ENCODE results near the gene ZNF436. TPM values are rescaled to one million over a fixed set of nuclear protein-coding genes. Genes with fewer than 3 reads are reported as not detected.

The ZNF436 gene
- total and polyA plus RNA-seq, 9 of the 15 experiments (the other 6 are each of a cell fraction or from before 2014, with no cell fraction given), result 2.1 to 11.3 (median 6.8) TPM

DNA sequence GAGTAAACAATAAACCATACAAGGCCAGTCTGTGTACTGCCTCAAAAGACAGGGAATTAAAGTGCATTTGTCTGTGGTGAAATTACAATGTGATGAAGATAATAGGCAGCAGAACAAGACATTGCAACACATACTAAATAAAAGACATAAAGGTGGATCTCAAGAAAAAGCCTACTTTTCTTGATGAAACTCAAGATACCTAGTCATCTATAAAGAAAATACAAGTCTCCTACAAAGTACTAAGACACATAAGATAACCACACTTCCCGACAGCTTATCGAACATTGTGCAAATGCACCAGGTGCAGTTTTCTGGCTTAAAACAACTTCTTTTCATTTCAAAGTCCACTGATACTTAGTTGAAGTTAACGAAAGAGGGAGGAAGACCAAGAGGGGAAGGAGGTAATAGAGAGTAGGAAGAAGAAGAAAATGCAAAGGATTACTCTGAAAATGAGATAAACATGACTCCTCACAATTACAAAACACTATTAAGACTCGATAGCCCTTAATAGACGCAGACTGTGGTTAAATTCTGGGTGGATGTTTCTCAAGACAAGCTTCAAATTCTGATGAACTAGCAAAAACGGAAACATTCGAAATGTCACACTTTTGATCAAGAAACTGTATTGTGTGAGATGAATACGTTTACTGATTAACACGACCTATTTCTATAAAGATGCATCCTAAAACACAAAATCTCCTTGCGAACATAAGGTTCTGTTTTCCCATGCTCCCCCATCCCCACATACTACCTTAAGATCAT, 27.5 kb downstream of the ZNF436 start (continued):
- TF ChIP-seq, protein P1, sequence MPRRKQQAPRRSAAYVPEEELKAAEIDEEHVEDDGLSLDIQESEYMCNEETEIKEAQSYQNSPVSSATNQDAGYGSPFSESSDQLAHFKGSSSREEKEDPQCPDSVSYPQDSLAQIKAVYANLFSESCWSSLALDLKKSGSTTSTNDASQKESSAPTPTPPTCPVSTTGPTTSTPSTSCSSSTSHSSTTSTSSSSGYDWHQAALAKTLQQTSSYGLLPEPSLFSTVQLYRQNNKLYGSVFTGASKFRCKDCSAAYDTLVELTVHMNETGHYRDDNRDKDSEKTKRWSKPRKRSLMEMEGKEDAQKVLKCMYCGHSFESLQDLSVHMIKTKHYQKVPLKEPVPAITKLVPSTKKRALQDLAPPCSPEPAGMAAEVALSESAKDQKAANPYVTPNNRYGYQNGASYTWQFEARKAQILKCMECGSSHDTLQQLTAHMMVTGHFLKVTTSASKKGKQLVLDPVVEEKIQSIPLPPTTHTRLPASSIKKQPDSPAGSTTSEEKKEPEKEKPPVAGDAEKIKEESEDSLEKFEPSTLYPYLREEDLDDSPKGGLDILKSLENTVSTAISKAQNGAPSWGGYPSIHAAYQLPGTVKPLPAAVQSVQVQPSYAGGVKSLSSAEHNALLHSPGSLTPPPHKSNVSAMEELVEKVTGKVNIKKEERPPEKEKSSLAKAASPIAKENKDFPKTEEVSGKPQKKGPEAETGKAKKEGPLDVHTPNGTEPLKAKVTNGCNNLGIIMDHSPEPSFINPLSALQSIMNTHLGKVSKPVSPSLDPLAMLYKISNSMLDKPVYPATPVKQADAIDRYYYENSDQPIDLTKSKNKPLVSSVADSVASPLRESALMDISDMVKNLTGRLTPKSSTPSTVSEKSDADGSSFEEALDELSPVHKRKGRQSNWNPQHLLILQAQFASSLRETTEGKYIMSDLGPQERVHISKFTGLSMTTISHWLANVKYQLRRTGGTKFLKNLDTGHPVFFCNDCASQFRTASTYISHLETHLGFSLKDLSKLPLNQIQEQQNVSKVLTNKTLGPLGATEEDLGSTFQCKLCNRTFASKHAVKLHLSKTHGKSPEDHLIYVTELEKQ (CRISPR knock-in tag; IDR thresholded peaks at IDR 0.05), result no peak
- TF ChIP-seq, protein P2, sequence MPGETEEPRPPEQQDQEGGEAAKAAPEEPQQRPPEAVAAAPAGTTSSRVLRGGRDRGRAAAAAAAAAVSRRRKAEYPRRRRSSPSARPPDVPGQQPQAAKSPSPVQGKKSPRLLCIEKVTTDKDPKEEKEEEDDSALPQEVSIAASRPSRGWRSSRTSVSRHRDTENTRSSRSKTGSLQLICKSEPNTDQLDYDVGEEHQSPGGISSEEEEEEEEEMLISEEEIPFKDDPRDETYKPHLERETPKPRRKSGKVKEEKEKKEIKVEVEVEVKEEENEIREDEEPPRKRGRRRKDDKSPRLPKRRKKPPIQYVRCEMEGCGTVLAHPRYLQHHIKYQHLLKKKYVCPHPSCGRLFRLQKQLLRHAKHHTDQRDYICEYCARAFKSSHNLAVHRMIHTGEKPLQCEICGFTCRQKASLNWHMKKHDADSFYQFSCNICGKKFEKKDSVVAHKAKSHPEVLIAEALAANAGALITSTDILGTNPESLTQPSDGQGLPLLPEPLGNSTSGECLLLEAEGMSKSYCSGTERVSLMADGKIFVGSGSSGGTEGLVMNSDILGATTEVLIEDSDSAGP (CRISPR knock-in tag; IDR thresholded peaks at IDR 0.05), result no peak
- TF ChIP-seq, protein P3, sequence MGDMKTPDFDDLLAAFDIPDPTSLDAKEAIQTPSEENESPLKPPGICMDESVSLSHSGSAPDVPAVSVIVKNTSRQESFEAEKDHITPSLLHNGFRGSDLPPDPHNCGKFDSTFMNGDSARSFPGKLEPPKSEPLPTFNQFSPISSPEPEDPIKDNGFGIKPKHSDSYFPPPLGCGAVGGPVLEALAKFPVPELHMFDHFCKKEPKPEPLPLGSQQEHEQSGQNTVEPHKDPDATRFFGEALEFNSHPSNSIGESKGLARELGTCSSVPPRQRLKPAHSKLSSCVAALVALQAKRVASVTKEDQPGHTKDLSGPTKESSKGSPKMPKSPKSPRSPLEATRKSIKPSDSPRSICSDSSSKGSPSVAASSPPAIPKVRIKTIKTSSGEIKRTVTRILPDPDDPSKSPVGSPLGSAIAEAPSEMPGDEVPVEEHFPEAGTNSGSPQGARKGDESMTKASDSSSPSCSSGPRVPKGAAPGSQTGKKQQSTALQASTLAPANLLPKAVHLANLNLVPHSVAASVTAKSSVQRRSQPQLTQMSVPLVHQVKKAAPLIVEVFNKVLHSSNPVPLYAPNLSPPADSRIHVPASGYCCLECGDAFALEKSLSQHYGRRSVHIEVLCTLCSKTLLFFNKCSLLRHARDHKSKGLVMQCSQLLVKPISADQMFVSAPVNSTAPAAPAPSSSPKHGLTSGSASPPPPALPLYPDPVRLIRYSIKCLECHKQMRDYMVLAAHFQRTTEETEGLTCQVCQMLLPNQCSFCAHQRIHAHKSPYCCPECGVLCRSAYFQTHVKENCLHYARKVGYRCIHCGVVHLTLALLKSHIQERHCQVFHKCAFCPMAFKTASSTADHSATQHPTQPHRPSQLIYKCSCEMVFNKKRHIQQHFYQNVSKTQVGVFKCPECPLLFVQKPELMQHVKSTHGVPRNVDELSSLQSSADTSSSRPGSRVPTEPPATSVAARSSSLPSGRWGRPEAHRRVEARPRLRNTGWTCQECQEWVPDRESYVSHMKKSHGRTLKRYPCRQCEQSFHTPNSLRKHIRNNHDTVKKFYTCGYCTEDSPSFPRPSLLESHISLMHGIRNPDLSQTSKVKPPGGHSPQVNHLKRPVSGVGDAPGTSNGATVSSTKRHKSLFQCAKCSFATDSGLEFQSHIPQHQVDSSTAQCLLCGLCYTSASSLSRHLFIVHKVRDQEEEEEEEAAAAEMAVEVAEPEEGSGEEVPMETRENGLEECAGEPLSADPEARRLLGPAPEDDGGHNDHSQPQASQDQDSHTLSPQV (IDR thresholded peaks at IDR 0.05), result no peak
- TF ChIP-seq MTF1 (CRISPR knock-in tag; IDR thresholded peaks at IDR 0.05; ENCODE audit: borderline replicate concordance) (no peak), ZC3H11A (IDR thresholded peaks at IDR 0.05; ENCODE audit: low read depth, low read length) (no peak), ZEB2 (IDR thresholded peaks at IDR 0.05) (peak; percentile 20; the same call in 1 of the 2 replicates), SMAD3 (CRISPR knock-in tag; conservative IDR thresholded peaks at IDR 0.05) (no peak), PYGO2 (tag; IDR thresholded peaks at IDR 0.05) (no peak), E2F3 (CRISPR knock-in tag; IDR thresholded peaks at IDR 0.05) (no peak), TRIM24 (IDR thresholded peaks at IDR 0.05) (peak in 1 of 2 experiments; percentile 53; a peak in 2 of 4 replicates), GATAD2A (IDR thresholded peaks at IDR 0.05) (no peak), NFE2 (IDR thresholded peaks at IDR 0.05; ENCODE audit: low read depth) (no peak)
- TF ChIP-seq, protein P4, sequence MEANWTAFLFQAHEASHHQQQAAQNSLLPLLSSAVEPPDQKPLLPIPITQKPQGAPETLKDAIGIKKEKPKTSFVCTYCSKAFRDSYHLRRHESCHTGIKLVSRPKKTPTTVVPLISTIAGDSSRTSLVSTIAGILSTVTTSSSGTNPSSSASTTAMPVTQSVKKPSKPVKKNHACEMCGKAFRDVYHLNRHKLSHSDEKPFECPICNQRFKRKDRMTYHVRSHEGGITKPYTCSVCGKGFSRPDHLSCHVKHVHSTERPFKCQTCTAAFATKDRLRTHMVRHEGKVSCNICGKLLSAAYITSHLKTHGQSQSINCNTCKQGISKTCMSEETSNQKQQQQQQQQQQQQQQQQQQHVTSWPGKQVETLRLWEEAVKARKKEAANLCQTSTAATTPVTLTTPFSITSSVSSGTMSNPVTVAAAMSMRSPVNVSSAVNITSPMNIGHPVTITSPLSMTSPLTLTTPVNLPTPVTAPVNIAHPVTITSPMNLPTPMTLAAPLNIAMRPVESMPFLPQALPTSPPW (CRISPR knock-in tag; IDR thresholded peaks at IDR 0.05), result no peak
- TF ChIP-seq, protein P5, sequence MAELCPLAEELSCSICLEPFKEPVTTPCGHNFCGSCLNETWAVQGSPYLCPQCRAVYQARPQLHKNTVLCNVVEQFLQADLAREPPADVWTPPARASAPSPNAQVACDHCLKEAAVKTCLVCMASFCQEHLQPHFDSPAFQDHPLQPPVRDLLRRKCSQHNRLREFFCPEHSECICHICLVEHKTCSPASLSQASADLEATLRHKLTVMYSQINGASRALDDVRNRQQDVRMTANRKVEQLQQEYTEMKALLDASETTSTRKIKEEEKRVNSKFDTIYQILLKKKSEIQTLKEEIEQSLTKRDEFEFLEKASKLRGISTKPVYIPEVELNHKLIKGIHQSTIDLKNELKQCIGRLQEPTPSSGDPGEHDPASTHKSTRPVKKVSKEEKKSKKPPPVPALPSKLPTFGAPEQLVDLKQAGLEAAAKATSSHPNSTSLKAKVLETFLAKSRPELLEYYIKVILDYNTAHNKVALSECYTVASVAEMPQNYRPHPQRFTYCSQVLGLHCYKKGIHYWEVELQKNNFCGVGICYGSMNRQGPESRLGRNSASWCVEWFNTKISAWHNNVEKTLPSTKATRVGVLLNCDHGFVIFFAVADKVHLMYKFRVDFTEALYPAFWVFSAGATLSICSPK (IDR thresholded peaks at IDR 0.05; ENCODE audit: borderline replicate concordance), result no peak
